ENCODE measurements around the gene ETF1.

ETF1 gene

DNA sequence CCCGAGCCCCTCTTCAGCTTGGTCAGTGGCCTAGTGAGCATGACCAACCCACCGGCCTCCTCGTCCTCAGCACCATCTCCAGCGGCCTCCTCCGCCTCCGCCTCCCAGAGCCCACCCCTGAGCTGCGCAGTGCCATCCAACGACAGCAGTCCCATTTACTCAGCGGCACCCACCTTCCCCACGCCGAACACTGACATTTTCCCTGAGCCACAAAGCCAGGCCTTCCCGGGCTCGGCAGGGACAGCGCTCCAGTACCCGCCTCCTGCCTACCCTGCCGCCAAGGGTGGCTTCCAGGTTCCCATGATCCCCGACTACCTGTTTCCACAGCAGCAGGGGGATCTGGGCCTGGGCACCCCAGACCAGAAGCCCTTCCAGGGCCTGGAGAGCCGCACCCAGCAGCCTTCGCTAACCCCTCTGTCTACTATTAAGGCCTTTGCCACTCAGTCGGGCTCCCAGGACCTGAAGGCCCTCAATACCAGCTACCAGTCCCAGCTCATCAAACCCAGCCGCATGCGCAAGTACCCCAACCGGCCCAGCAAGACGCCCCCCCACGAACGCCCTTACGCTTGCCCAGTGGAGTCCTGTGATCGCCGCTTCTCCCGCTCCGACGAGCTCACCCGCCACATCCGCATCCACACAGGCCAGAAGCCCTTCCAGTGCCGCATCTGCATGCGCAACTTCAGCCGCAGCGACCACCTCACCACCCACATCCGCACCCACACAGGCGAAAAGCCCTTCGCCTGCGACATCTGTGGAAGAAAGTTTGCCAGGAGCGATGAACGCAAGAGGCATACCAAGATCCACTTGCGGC, 75.9 kb downstream of the ETF1 start:
- TF ChIP-seq POLR2AphosphoS5 (IDR thresholded peaks at IDR 0.05; ENCODE audit: low read depth, low read length) (no peak), FOXP2 (optimal IDR thresholded peaks at IDR 0.05; ENCODE audit: borderline replicate concordance, extremely low read depth, extremely low read length, insufficient read depth) (no peak), TAF1 (IDR thresholded peaks at IDR 0.05; ENCODE audit: borderline replicate concordance, insufficient read depth, low read length) (no peak), SIN3A (IDR thresholded peaks at IDR 0.05; ENCODE audit: borderline replicate concordance, insufficient read depth, low read length) (no peak)
- TF ChIP-seq, protein P1, sequence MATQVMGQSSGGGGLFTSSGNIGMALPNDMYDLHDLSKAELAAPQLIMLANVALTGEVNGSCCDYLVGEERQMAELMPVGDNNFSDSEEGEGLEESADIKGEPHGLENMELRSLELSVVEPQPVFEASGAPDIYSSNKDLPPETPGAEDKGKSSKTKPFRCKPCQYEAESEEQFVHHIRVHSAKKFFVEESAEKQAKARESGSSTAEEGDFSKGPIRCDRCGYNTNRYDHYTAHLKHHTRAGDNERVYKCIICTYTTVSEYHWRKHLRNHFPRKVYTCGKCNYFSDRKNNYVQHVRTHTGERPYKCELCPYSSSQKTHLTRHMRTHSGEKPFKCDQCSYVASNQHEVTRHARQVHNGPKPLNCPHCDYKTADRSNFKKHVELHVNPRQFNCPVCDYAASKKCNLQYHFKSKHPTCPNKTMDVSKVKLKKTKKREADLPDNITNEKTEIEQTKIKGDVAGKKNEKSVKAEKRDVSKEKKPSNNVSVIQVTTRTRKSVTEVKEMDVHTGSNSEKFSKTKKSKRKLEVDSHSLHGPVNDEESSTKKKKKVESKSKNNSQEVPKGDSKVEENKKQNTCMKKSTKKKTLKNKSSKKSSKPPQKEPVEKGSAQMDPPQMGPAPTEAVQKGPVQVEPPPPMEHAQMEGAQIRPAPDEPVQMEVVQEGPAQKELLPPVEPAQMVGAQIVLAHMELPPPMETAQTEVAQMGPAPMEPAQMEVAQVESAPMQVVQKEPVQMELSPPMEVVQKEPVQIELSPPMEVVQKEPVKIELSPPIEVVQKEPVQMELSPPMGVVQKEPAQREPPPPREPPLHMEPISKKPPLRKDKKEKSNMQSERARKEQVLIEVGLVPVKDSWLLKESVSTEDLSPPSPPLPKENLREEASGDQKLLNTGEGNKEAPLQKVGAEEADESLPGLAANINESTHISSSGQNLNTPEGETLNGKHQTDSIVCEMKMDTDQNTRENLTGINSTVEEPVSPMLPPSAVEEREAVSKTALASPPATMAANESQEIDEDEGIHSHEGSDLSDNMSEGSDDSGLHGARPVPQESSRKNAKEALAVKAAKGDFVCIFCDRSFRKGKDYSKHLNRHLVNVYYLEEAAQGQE (IDR thresholded peaks at IDR 0.05; ENCODE audit: insufficient read depth in 1 of 2, low read depth in 2 of 2, low read length in 2 of 2): no peak

GRCh38 chr5:138466125-138466899, 76.7 kb downstream of the ETF1 start:
- TF ChIP-seq, protein P1 (IDR thresholded peaks at IDR 0.05; ENCODE audit: insufficient read depth in 1 of 2, low read depth in 2 of 2, low read length in 2 of 2): no peak
- TF ChIP-seq POLR2AphosphoS5 (IDR thresholded peaks at IDR 0.05; ENCODE audit: low read depth, low read length): no peak
- TF ChIP-seq SIN3A (IDR thresholded peaks at IDR 0.05; ENCODE audit: borderline replicate concordance, insufficient read depth, low read length): no peak
- no peak for TF ChIP-seq TAF1 (IDR thresholded peaks at IDR 0.05; ENCODE audit: borderline replicate concordance, insufficient read depth, low read length)
- TF ChIP-seq FOXP2 (optimal IDR thresholded peaks at IDR 0.05; ENCODE audit: borderline replicate concordance, extremely low read depth, extremely low read length, insufficient read depth): no peak

GRCh38 chr5:138465261-138466124, 77.5 kb downstream of the ETF1 start, which contains the start of gene EGR1:
EGR1 (plus strand) TSS chr5:138465479; CDS start chr5:138465762, 283 bp downstream.
- TF ChIP-seq, protein P1 (IDR thresholded peaks at IDR 0.05; ENCODE audit: insufficient read depth in 1 of 2, low read depth in 2 of 2, low read length in 2 of 2): peak in 1 of 2 experiments; percentile 33; a peak in 1 of 4 replicates
- no peak for TF ChIP-seq TAF1 (IDR thresholded peaks at IDR 0.05; ENCODE audit: borderline replicate concordance, insufficient read depth, low read length)

GRCh38 chr5:138464388-138465260, 78.4 kb downstream of the ETF1 start:
- TF ChIP-seq SIN3A (IDR thresholded peaks at IDR 0.05; ENCODE audit: borderline replicate concordance, insufficient read depth, low read length) (no peak), TAF1 (IDR thresholded peaks at IDR 0.05; ENCODE audit: borderline replicate concordance, insufficient read depth, low read length) (peak; percentile 55; the same call in 1 of the 2 replicates)
